H9 (cell line): ENCODE measurements around the gene ZMPSTE24. TPM values are rescaled to one million over a fixed set of nuclear protein-coding genes. Genes with fewer than 3 reads are reported as not detected.
"Not testable (repeated sequence)": the region's sequence is repeated elsewhere in the genome, so short reads cannot be mapped to it uniquely, and the experiment has no call there.

Experiments
- DNase-seq: peaks from one replicate; pipeline ENCODE4 v3.0.0-alpha.2; 2017
- H2AFZ ChIP-seq: one replicate; pipeline ENCODE4 v1.6.1; 2013; ENCODE audit warnings: mild to moderate bottlenecking, low read length, control low read depth, moderate library complexity
- H2AK5ac ChIP-seq: 2 replicates; pipeline ENCODE4 v1.6.1; 2013; ENCODE audit warnings: low read length, control low read depth, mixed read lengths; ENCODE audit not compliant: insufficient read length
- H2BK120ac ChIP-seq: one replicate; pipeline ENCODE4 v1.6.1; 2013; ENCODE audit warnings: low read depth, mild to moderate bottlenecking, low read length, control low read depth, inconsistent platforms; ENCODE audit not compliant: poor library complexity, severe bottlenecking
- H2BK12ac ChIP-seq: 2 replicates; pipeline ENCODE4 v1.6.1; 2013; ENCODE audit warnings: low read length, control low read depth, mixed read lengths, low read depth; ENCODE audit not compliant: insufficient read length
- H2BK15ac ChIP-seq: 2 replicates; pipeline ENCODE4 v1.6.1; 2013; ENCODE audit warnings: low read depth, low read length, control low read depth
- H2BK20ac ChIP-seq: one replicate; pipeline ENCODE4 v1.6.1; 2013; ENCODE audit warnings: low read depth, mild to moderate bottlenecking, low read length, control low read depth, inconsistent platforms; ENCODE audit not compliant: poor library complexity, severe bottlenecking
- H2BK5ac ChIP-seq: 2 replicates; pipeline ENCODE4 v1.6.1; 2013; ENCODE audit warnings: low read length, control low read depth, mixed read lengths; ENCODE audit not compliant: insufficient read length
- H3K14ac ChIP-seq: 2 replicates; pipeline ENCODE4 v1.6.1; 2013; ENCODE audit warnings: low read length, control low read depth; ENCODE audit not compliant: insufficient read depth
- H3K18ac ChIP-seq: 2 replicates; pipeline ENCODE4 v1.6.1; 2013; ENCODE audit warnings: low read depth, mild to moderate bottlenecking, mixed read lengths, low read length, control low read depth; ENCODE audit not compliant: insufficient read length
- H3K23ac ChIP-seq: 2 replicates; pipeline ENCODE4 v1.6.1; 2013; ENCODE audit warnings: low read length, control low read depth, mixed read lengths, low read depth; ENCODE audit not compliant: insufficient read length
- H3K23me2 ChIP-seq: 2 replicates; pipeline ENCODE4 v1.6.1; 2013; ENCODE audit warnings: low read depth, mild to moderate bottlenecking, mixed read lengths, low read length, control low read depth; ENCODE audit not compliant: insufficient read length, poor library complexity, severe bottlenecking
- H3K27ac ChIP-seq: 2 replicates; pipeline ENCODE4 v1.5.1; 2013; ENCODE audit warnings: low read length, control low read depth, mixed read lengths, low read depth; ENCODE audit not compliant: insufficient read length
- H3K27me3 ChIP-seq: 2 replicates; pipeline ENCODE4 v1.6.1; 2013; ENCODE audit warnings: low read length, control low read depth, inconsistent platforms; ENCODE audit not compliant: insufficient read depth
- H3K4ac ChIP-seq: 2 replicates; pipeline ENCODE4 v1.6.1; 2013; ENCODE audit warnings: low read depth, mild to moderate bottlenecking, control low read depth, inconsistent platforms, low read length, moderate library complexity
- H3K4me1 ChIP-seq: 2 replicates; pipeline ENCODE4 v1.6.1; 2013; ENCODE audit warnings: low read length, control low read depth, inconsistent platforms; ENCODE audit not compliant: insufficient read depth
- H3K4me2 ChIP-seq: 2 replicates; pipeline ENCODE4 v1.6.1; 2013; ENCODE audit warnings: low read length, control low read depth, mixed read lengths; ENCODE audit not compliant: insufficient read length, insufficient read depth
- H3K56ac ChIP-seq: 2 replicates; pipeline ENCODE4 v1.6.1; 2013; ENCODE audit warnings: low read depth, mild to moderate bottlenecking, mixed read lengths, low read length, control low read depth; ENCODE audit not compliant: insufficient read length
- H3K79me1 ChIP-seq: 2 replicates; pipeline ENCODE4 v1.6.1; 2013; ENCODE audit warnings: low read depth, mild to moderate bottlenecking, moderate library complexity, low read length, control low read depth, inconsistent platforms; ENCODE audit not compliant: insufficient read depth, poor library complexity, severe bottlenecking
- H3K79me2 ChIP-seq: 2 replicates; pipeline ENCODE4 v1.6.1; 2013; ENCODE audit warnings: low read length, control low read depth, inconsistent platforms; ENCODE audit not compliant: insufficient read depth
- H3K9ac ChIP-seq: 2 replicates; pipeline ENCODE4 v1.6.1; 2013; ENCODE audit warnings: low read length, control low read depth, mixed read lengths; ENCODE audit not compliant: insufficient read length; ENCODE audit errors: extremely low read depth
- H3K9me3 ChIP-seq: one replicate; pipeline ENCODE4 v1.6.1; 2013; ENCODE audit warnings: low read depth, low read length, inconsistent platforms; ENCODE audit not compliant: control insufficient read depth
- H3T11ph ChIP-seq: one replicate; pipeline ENCODE4 v1.6.1; 2013; ENCODE audit warnings: mild to moderate bottlenecking, low read length, control low read depth, inconsistent platforms
- H4K20me1 ChIP-seq: one replicate; pipeline ENCODE4 v1.6.1; 2013; ENCODE audit not compliant: control insufficient read depth, insufficient read length, insufficient read depth
- H4K5ac ChIP-seq: 2 replicates; pipeline ENCODE4 v1.6.1; 2013; ENCODE audit warnings: low read depth, mild to moderate bottlenecking, mixed read lengths, low read length, control low read depth; ENCODE audit not compliant: insufficient read length
- H4K8ac ChIP-seq: replicated peaks from 2 replicates; pipeline ENCODE4 v1.6.1; 2013; ENCODE audit warnings: low read length, control low read depth, mixed read lengths, low read depth; ENCODE audit not compliant: insufficient read length
- H4K91ac ChIP-seq: 2 replicates; pipeline ENCODE4 v1.6.1; 2013; ENCODE audit warnings: low read depth, mild to moderate bottlenecking, moderate library complexity, mixed read lengths, low read length, control low read depth; ENCODE audit not compliant: insufficient read length
- H3K27ac Mint-ChIP-seq, 3 experiments: 2 replicates in 2 of 3; 3 replicates in 1 of 3; pipeline ENCODE4 v1.8.0; 2020 to 2021; ENCODE audit warnings: mixed read lengths in 3 of 3, mild to moderate bottlenecking in 1 of 3, moderate library complexity in 1 of 3
- H3K27me3 Mint-ChIP-seq: 2 replicates; pipeline ENCODE4 v1.8.0; 2021; ENCODE audit warnings: low read depth, mild to moderate bottlenecking, moderate library complexity, mixed read lengths
- H3K36me3 Mint-ChIP-seq, 3 experiments: 2 replicates in 2 of 3; 3 replicates in 1 of 3; pipeline ENCODE4 v1.8.0; 2020 to 2021; ENCODE audit warnings: low read depth in 3 of 3, mixed read lengths in 3 of 3; ENCODE audit not compliant: insufficient read depth in 1 of 3
- H3K4me1 Mint-ChIP-seq, 2 experiments: 2 replicates each; pipeline ENCODE4 v1.8.0; 2020; ENCODE audit warnings: mixed read lengths in 2 of 2
- H3K4me3 Mint-ChIP-seq, 2 experiments: 2 replicates in 1 of 2; 3 replicates in 1 of 2; pipeline ENCODE4 v1.8.0; 2020 to 2021; ENCODE audit warnings: mild to moderate bottlenecking in 2 of 2, mixed read lengths in 2 of 2, moderate library complexity in 1 of 2
- H3K9me3 Mint-ChIP-seq, 2 experiments: 2 replicates in 1 of 2; 3 replicates in 1 of 2; pipeline ENCODE4 v1.8.0; 2020; ENCODE audit warnings: mild to moderate bottlenecking in 2 of 2, mixed read lengths in 2 of 2, moderate library complexity in 1 of 2
- WGBS: extraction: QIAGEN DNeasy Blood & Tissue Kit; methylation state at CpG from one replicate; pipeline ENCODE4 v1.1.7; 2013; ENCODE audit warnings: missing lambda C conversion rate, low lambda C conversion rate, mixed read lengths; ENCODE audit not compliant: insufficient read length; ENCODE audit errors: extremely low coverage; 5-methylcytosine and 5-hydroxymethylcytosine counted together
- total RNA-seq: library from RNA; stranded (reverse); gene quantifications from 2 replicates; pipeline ENCODE4 v1.2.1, GENCODE V29; 2021
- TF ChIP-seq, protein P1 (sequence below): fragments of 200-600 bp; sonication (generic); conservative IDR thresholded peaks from 3 replicates; pipeline ENCODE4 v1.8.0; 2021; ENCODE audit warnings: antibody characterized with exemption, mild to moderate bottlenecking

ZMPSTE24 gene
- total RNA-seq, 1 experiment from 2014 or later = 47.6 TPM

DNA sequence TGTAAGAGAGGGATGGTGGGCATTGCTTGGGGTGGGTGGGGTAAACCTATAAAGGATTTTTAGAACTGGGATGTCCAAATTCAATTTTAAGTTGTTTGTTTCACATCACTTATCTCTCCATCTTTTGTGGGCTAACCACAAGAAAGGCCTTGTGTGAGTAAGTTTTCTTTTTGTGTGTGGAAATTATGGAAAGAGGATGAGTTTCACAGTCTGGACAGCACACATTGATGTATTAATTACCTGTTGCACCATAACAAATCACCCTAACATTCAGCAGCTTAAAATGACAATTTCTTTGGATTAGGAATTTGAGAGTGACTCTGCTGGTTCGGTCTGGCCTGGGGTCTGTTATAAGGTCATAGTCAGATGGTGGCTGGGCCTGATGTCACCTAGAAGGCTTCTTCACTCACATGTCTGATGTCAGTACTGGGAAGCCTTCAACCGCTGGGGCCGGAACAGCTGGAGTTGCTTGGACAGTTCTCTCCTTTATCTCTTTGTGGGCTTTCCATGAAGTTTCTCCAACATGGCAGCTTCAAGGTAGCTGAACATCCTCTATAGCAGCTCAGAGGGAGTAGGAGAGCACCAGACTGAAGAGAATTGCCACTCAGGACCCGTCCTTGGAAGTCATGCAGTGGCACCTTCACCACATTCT is 61.1 kb downstream of the ZMPSTE24 start:
- Mint-ChIP-seq H3K36me3 (peaks cover 0 to 2% (median 0%) of the 10 kb centered on the region in 3 experiments; a peak in 1 of 7 replicates), H3K27ac (no peak overlapping the region), H3K9me3 (no peaks in the 10 kb centered on the region), H3K27me3 (peaks cover 76% of the 10 kb centered on the region), H3K4me3 (no peak overlapping the region), H3K4me1 (peaks cover 19 to 21% of the 10 kb centered on the region in 2 experiments)
- Histone ChIP-seq H2BK20ac (no peak overlapping the region), H3K23ac (no peak overlapping the region), H3T11ph (no peak overlapping the region), H2AFZ (no peak overlapping the region), H3K9me3 (no peaks in the 10 kb centered on the region), H4K5ac (no peak overlapping the region), H3K14ac (no peak overlapping the region), H3K4me1 (peaks cover 4% of the 10 kb centered on the region; the same call in 1 of the 2 replicates), H4K8ac (no peak overlapping the region), H2BK12ac (no peak overlapping the region), H4K20me1 (no peaks in the 10 kb centered on the region), H3K4ac (no peak overlapping the region), H3K23me2 (peaks cover 11% of the 10 kb centered on the region), H3K18ac (no peak overlapping the region), H3K27ac (no peak overlapping the region), H3K4me2 (no peak overlapping the region), H2BK120ac (no peak overlapping the region), H2BK5ac (no peak overlapping the region), H2AK5ac (no peak overlapping the region), H3K79me1 (no peaks in the 10 kb centered on the region), H3K27me3 (peaks cover 34% of the 10 kb centered on the region; the same call in 1 of the 2 replicates), H3K56ac (no peak overlapping the region), H4K91ac (no peak overlapping the region), H3K79me2 (no peaks in the 10 kb centered on the region), H2BK15ac (no peak overlapping the region), H3K9ac (no peak overlapping the region)
- no peak for DNase-seq
- WGBS = no CpG with 5 or more reads among the region's 4 CpGs
- TF ChIP-seq, protein P1, sequence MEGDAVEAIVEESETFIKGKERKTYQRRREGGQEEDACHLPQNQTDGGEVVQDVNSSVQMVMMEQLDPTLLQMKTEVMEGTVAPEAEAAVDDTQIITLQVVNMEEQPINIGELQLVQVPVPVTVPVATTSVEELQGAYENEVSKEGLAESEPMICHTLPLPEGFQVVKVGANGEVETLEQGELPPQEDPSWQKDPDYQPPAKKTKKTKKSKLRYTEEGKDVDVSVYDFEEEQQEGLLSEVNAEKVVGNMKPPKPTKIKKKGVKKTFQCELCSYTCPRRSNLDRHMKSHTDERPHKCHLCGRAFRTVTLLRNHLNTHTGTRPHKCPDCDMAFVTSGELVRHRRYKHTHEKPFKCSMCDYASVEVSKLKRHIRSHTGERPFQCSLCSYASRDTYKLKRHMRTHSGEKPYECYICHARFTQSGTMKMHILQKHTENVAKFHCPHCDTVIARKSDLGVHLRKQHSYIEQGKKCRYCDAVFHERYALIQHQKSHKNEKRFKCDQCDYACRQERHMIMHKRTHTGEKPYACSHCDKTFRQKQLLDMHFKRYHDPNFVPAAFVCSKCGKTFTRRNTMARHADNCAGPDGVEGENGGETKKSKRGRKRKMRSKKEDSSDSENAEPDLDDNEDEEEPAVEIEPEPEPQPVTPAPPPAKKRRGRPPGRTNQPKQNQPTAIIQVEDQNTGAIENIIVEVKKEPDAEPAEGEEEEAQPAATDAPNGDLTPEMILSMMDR = no peak

DNA sequence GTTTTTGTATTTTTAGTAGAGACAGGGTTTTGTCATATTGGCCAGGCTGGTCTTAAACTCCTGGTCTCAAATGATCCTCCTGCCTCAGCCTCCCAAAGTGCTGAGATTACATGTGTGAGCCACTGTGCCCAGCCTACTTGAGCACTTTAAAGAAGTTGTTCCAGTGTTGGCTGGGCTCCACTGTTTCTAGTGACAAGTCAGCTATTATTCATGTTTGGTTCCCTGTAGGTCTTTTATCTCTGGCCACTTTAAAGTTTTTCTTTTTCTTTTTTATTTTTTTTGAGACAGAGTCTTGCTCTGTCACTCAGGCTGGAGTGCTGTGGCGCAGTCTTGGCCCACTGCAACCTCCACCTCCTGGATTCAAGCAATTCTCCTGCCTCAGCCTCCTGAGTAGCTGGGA is 73.4 kb downstream of the ZMPSTE24 start:
- not testable (repeated sequence) for H3K79me2 ChIP-seq, H2AFZ ChIP-seq, H3K18ac ChIP-seq, H3K4me3 Mint-ChIP-seq, H2BK15ac ChIP-seq, DNase-seq, H3K4me1 Mint-ChIP-seq, H3K14ac ChIP-seq, H3K27ac ChIP-seq, H3K9me3 ChIP-seq, H4K5ac ChIP-seq, H3K4ac ChIP-seq, H2BK5ac ChIP-seq, H3K56ac ChIP-seq, H2BK20ac ChIP-seq, H3K9ac ChIP-seq, H4K8ac ChIP-seq, H4K91ac ChIP-seq, H4K20me1 ChIP-seq, H3K27ac Mint-ChIP-seq, H3K9me3 Mint-ChIP-seq, H3K36me3 Mint-ChIP-seq, H2AK5ac ChIP-seq, H3K23ac ChIP-seq, H2BK120ac ChIP-seq, H3K4me2 ChIP-seq, H2BK12ac ChIP-seq, H3T11ph ChIP-seq, H3K23me2 ChIP-seq, H3K79me1 ChIP-seq, H3K27me3 ChIP-seq, H3K4me1 ChIP-seq
- no CpG with 5 or more reads among the region's 1 CpG for whole genome bisulfite sequencing
- peaks cover 12% of the 10 kb centered on the region for H3K27me3 Mint-ChIP-seq
